ENCODE results near the gene REM2. TPM values are rescaled to one million over a fixed set of nuclear protein-coding genes. Genes with fewer than 3 reads are reported as not detected.

Gene REM2
- total RNA-seq, 1 experiment from 2014 or later = 1.5 TPM

GRCh38 chr14:22896760-22897159, 13.7 kb downstream of the REM2 start:
- Mint-ChIP-seq H3K36me3 (peaks cover 14% of the 10 kb centered on the region), H3K27ac (no peak overlapping the region), H3K27me3 (ENCODE audit: low read depth) (peaks cover 57% of the 10 kb centered on the region), H3K9me3 (no peaks in the 10 kb centered on the region), H3K4me1 (peaks cover 16% of the 10 kb centered on the region), H3K4me3 (no peak overlapping the region)
- DNase-seq (ENCODE audit: low spot score) (no peak), ATAC-seq (no peak)
- POLR2A ChIA-PET = interaction anchor here (0.9 to 1.3 kb wide), 4 partner anchors 10 to 75 kb away, joined by 3 read pairs; partner anchors contain the start of gene PRMT5
- CTCF ChIA-PET = interaction anchor here (0.6 to 1.2 kb wide), 8 partner anchors 10 to 337 kb away, joined by 3 to 6 read pairs (median 4); partner anchors contain the start of gene REM2
- TF ChIP-seq ZNF396 (CRISPR knock-in tag; IDR thresholded peaks at IDR 0.05; ENCODE audit: borderline replicate concordance) (no peak), NR1H2 (CRISPR knock-in tag; IDR thresholded peaks at IDR 0.05) (no peak), TEAD1 (CRISPR knock-in tag; IDR thresholded peaks at IDR 0.05) (no peak), TP53 (CRISPR knock-in tag; IDR thresholded peaks at IDR 0.05) (no peak), PREB (CRISPR knock-in tag; IDR thresholded peaks at IDR 0.05; ENCODE audit: borderline replicate concordance) (no peak), ZNF671 (CRISPR knock-in tag; IDR thresholded peaks at IDR 0.05) (no peak)

- ChIA-PET POLR2A (interaction anchor here (1.3 kb wide), 1 partner anchor 75 kb away, joined by 3 read pairs; no protein-coding TSS in a partner anchor), CTCF (interaction anchor here (0.6 to 1.1 kb wide), 5 partner anchors 14 to 171 kb away, joined by 3 to 6 read pairs (median 5); partner anchors contain the start of gene REM2)
- ATAC-seq = no peak
- H3K27ac Mint-ChIP-seq = no peak overlapping the region
- H3K9me3 Mint-ChIP-seq = no peaks in the 10 kb centered on the region
- TF ChIP-seq ZBTB21 (CRISPR knock-in tag; IDR thresholded peaks at IDR 0.05; ENCODE audit: borderline replicate concordance) = no peak
- TF ChIP-seq E2F4 (CRISPR knock-in tag; IDR thresholded peaks at IDR 0.05; ENCODE audit: borderline replicate concordance, low read depth) = no peak
- TF ChIP-seq NR2C2 (CRISPR knock-in tag; IDR thresholded peaks at IDR 0.05) = no peak
- no peak for TF ChIP-seq AR (CRISPR knock-in tag; IDR thresholded peaks at IDR 0.05)
- no peak for TF ChIP-seq ZBTB43 (CRISPR knock-in tag; IDR thresholded peaks at IDR 0.05)
- no peak for TF ChIP-seq E2F1 (CRISPR knock-in tag; IDR thresholded peaks at IDR 0.05)
- peaks cover 20% of the 10 kb centered on the region for H3K36me3 Mint-ChIP-seq
- H3K4me3 Mint-ChIP-seq = no peak overlapping the region
- DNase-seq (ENCODE audit: low spot score) = no peak
- H3K27me3 Mint-ChIP-seq (ENCODE audit: low read depth) = peaks cover 56% of the 10 kb centered on the region
- H3K4me1 Mint-ChIP-seq = peaks cover 16% of the 10 kb centered on the region
These were observed 14.3 kb downstream of the REM2 start for GRCh38 chr14:22897357-22897756.

- DNase-seq (ENCODE audit: low spot score) (no peak), ATAC-seq (no peak)
- Mint-ChIP-seq H3K4me3 (no peak overlapping the region), H3K27ac (no peak overlapping the region), H3K27me3 (ENCODE audit: low read depth) (peaks cover 54% of the 10 kb centered on the region), H3K36me3 (peaks cover 26% of the 10 kb centered on the region), H3K9me3 (no peaks in the 10 kb centered on the region), H3K4me1 (peaks cover 12% of the 10 kb centered on the region)
- ChIA-PET POLR2A (interaction anchor here (2.1 kb wide), 1 partner anchor 12 kb away, joined by 5 read pairs; no protein-coding TSS in a partner anchor), CTCF (interaction anchor here (0.5 to 2.3 kb wide), 3 partner anchors 9 to 342 kb away, joined by 4 to 24 read pairs (median 9); no protein-coding TSS in a partner anchor)
- no peak for TF ChIP-seq SP1 (CRISPR knock-in tag; conservative IDR thresholded peaks at IDR 0.05)
- TF ChIP-seq RELA (CRISPR knock-in tag; IDR thresholded peaks at IDR 0.05; ENCODE audit: borderline replicate concordance) = no peak
- TF ChIP-seq ZBTB43 (CRISPR knock-in tag; IDR thresholded peaks at IDR 0.05) = no peak
- no peak for TF ChIP-seq TCF7 (CRISPR knock-in tag; IDR thresholded peaks at IDR 0.05; ENCODE audit: low read depth)
- no peak for TF ChIP-seq STAT6 (CRISPR knock-in tag; conservative IDR thresholded peaks at IDR 0.05; ENCODE audit: low read depth)
- TF ChIP-seq ZNF219 (CRISPR knock-in tag; IDR thresholded peaks at IDR 0.05; ENCODE audit: borderline replicate concordance) = no peak
These were observed 15.5 kb downstream of the REM2 start for GRCh38 chr14:22898302-22899090.

All from WTC11 (cell line).